ENCODE results near the gene COG7. TPM values are rescaled to one million over a fixed set of nuclear protein-coding genes. Genes with fewer than 3 reads are reported as not detected.

The COG7 gene
- total RNA-seq, 1 experiment from 2014 or later = 38.3 TPM

GRCh38 chr16:23351360-23351759 is 101.6 kb downstream of the COG7 start:
- H3K27me3 ChIP-seq (ENCODE audit: insufficient read depth, low read depth) = no peaks in the 10 kb centered on the region
- TF ChIP-seq CTCF (conservative IDR thresholded peaks at IDR 0.05) (no peak), EZH2 (IDR thresholded peaks at IDR 0.05; ENCODE audit: low read depth) (no peak)
- ChIA-PET POLR2A (ENCODE audit: unreplicated experiment) (no interaction called here), CTCF (no interaction called here)
- H3K4me2 ChIP-seq = no peak overlapping the region
- H3K36me3 ChIP-seq (ENCODE audit: low read depth) = no peaks in the 10 kb centered on the region
- H3K9me3 ChIP-seq (ENCODE audit: insufficient read depth, low read depth) = no peaks in the 10 kb centered on the region
- DNase-seq = no peak
- intact Hi-C loops (cut with micrococcal nuclease; ENCODE audit: unreplicated experiment) = no loop called here
- no peaks in the 10 kb centered on the region for H3K4me1 ChIP-seq (replicated peaks; ENCODE audit: insufficient read depth)
- H3K9me2 ChIP-seq (ENCODE audit: insufficient read depth) = no peaks in the 10 kb centered on the region
- no peak overlapping the region for H3K4me3 ChIP-seq
- no peaks in the 10 kb centered on the region for H3K79me2 ChIP-seq (ENCODE audit: low read depth)
- no TSS peak for BruUV-seq (replicated peaks)
- H3K27ac ChIP-seq = no peak overlapping the region
- no peaks in the 10 kb centered on the region for H3F3A ChIP-seq (ENCODE audit: insufficient read depth, low read depth)
- H2AFZ ChIP-seq = no peak overlapping the region
- H4K20me1 ChIP-seq (ENCODE audit: insufficient read depth) = no peaks in the 10 kb centered on the region

- intact Hi-C loops (cut with micrococcal nuclease; ENCODE audit: unreplicated experiment) = no loop called here
- Histone ChIP-seq H3K9me2 (ENCODE audit: insufficient read depth) (no peaks in the 10 kb centered on the region), H3K4me2 (no peak overlapping the region), H3K79me2 (ENCODE audit: low read depth) (no peaks in the 10 kb centered on the region), H3K27me3 (ENCODE audit: insufficient read depth, low read depth) (no peaks in the 10 kb centered on the region), H3K4me3 (no peak overlapping the region), H2AFZ (no peak overlapping the region), H3K36me3 (ENCODE audit: low read depth) (no peaks in the 10 kb centered on the region), H3K4me1 (replicated peaks; ENCODE audit: insufficient read depth) (no peaks in the 10 kb centered on the region), H3F3A (ENCODE audit: insufficient read depth, low read depth) (no peaks in the 10 kb centered on the region), H3K9me3 (ENCODE audit: insufficient read depth, low read depth) (no peaks in the 10 kb centered on the region), H4K20me1 (ENCODE audit: insufficient read depth) (no peaks in the 10 kb centered on the region), H3K27ac (no peak overlapping the region)
- ChIA-PET POLR2A (ENCODE audit: unreplicated experiment) (no interaction called here), CTCF (no interaction called here)
- BruUV-seq (replicated peaks) = no TSS peak
- DNase-seq = no peak
- TF ChIP-seq EZH2 (IDR thresholded peaks at IDR 0.05; ENCODE audit: low read depth) (no peak), CTCF (conservative IDR thresholded peaks at IDR 0.05) (no peak)
Observed at GRCh38 chr16:23348579-23349469, 104.2 kb downstream of the COG7 start.

- no peaks in the 10 kb centered on the region for H4K20me1 ChIP-seq (ENCODE audit: insufficient read depth)
- intact Hi-C loops (cut with micrococcal nuclease; ENCODE audit: unreplicated experiment) = no loop called here
- TF ChIP-seq CTCF (conservative IDR thresholded peaks at IDR 0.05) (no peak), EZH2 (IDR thresholded peaks at IDR 0.05; ENCODE audit: low read depth) (no peak)
- no peak overlapping the region for H3K27ac ChIP-seq
- no peaks in the 10 kb centered on the region for H3K27me3 ChIP-seq (ENCODE audit: insufficient read depth, low read depth)
- H2AFZ ChIP-seq = no peak overlapping the region
- CTCF ChIA-PET = no interaction called here
- BruUV-seq (replicated peaks) = no TSS peak
- no peaks in the 10 kb centered on the region for H3K79me2 ChIP-seq (ENCODE audit: low read depth)
- H3F3A ChIP-seq (ENCODE audit: insufficient read depth, low read depth) = peaks cover 5% of the 10 kb centered on the region; the same call in 1 of the 2 replicates
- POLR2A ChIA-PET (ENCODE audit: unreplicated experiment) = no interaction called here
- peaks cover 9% of the 10 kb centered on the region for H3K4me1 ChIP-seq (replicated peaks; ENCODE audit: insufficient read depth)
- no peak overlapping the region for H3K4me3 ChIP-seq
- no peak overlapping the region for H3K4me2 ChIP-seq
- H3K9me3 ChIP-seq (ENCODE audit: insufficient read depth, low read depth) = no peaks in the 10 kb centered on the region
- no peaks in the 10 kb centered on the region for H3K36me3 ChIP-seq (ENCODE audit: low read depth)
- no peaks in the 10 kb centered on the region for H3K9me2 ChIP-seq (ENCODE audit: insufficient read depth)
- DNase-seq = no peak
Observed at GRCh38 chr16:23345237-23345636, 107.8 kb downstream of the COG7 start.
